CD4-positive, alpha-beta T cell treated with Interleukin-6 at 100 ng/mL for 8 hours (primary cell): ENCODE results near the gene FBLN2.
"Not testable (repeated sequence)": the region's sequence is repeated elsewhere in the genome, so short reads cannot be mapped to it uniquely, and the experiment has no call there.

Source experiments
- DNase-seq: peaks from one replicate; pipeline ENCODE4 v3.0.0-alpha.2; 2020; ENCODE audit warnings: mixed read lengths, low spot score

Gene FBLN2

DNA sequence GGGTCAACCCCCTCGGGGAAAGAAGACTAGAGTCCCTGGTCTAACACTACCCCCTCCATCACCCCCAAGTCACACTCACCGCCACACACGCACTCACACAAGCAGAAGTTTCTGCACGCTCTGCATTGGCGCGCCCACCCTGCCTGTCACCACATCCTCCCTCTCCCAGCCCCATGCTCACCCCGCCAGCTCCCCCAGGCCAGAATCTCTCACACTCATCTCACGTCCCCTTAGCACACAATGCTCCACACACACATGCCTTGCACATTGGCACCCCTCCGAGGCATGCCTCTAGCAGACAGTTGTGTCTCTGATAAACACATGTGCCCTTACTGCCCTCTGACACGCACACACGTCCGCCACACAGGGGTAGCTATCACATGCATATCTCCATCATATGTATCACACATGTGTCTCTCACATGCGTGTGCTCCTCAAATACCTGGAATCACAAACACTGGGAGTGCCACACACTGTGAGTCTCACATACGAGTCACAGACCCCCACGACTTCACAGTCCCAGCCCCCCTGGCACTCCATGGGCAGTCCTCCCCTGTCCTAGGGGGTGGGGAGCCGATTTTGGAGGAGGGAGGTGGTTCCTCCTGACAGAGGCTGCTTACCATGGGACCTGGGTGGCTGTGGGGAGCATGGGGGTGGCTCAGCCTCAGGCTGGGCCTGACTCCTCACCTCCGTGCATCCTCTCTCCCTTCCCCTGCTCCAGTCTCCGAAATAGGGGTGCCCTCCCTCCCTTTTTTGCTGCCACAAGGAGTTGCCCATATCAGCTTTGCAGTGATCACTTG is 898 bp downstream of the FBLN2 start:
- DNase-seq, result no peak

DNA sequence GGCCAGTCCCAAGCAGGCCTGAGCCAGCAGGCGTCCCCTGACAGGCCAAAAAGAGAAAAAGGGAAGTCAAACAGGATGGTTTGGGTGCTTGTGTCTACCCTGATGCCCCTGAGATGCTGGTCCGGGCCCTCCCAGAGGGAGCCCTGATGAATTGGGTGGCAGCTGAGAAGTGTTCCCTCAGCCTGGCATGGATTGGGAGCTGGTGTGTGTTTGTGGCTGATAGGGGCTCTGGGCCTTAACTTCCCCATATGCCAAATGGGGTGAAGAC is 1.4 kb downstream of the FBLN2 start:
- no peak for DNase-seq

DNA sequence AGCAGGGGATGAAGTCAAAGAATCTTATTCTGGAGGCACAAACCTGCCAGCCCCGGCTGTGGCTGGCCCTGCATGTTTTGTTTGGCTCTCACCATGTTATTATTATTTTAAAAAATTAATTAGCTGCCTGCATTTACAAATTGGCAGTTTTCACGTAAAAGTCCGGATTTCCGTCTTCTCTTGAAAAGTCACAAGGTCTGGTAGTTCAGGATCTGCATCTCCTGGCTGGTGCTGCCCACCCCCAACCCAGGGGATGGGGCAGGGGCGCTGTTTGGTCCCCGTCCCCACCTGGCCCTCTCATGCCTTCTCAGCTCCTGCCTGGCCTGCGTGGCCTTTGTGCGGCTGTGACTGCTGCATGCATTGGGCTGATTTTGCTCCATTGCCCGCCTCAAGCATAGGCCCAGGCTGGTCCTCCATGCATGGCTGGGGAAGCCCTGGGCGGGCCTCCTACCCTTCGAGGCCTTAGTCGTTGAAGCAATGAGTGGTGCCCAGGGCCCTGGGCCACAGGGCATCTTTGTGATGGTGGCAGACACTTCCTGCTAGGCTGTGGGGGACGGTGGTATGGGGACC is 2.0 kb downstream of the FBLN2 start:
- DNase-seq, result no peak

DNA sequence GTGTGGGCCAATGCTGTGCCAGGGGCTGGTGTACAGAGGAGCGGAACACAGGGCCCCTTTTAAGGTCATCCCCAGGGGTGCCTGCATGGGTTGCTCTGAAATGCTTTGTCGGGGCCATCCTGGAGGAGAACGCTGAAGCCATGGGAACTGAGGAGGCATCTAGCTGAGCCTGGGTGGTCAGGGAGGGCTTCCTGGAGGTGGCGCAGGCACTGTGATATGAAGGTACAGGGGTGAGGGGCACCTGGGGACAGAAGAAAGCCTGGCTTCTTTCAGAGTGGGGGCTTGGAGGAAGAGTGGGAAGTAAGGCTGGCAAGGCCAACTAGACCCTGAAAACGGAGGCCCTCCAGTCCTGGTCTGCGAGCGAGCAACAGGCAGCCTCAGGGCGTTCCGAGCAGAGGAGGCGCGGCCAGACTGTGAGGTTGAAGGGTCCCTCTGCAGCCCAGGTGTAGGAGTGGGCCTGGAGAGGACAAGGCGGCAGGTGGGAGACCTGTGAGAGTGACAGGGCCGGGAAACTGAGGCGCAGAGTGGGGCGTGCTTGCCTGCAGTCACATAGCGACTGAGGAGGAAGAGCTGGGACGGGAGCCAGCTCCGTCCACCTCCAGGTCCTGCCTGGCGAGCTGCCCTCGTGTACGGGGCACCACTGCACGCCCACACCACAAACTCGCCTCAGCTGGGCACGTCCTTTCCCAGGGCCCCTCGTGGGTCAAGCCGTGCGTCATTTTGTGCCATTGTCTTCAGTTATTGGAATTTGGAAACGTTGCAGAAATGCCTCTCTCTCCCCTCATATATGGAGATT is 4.1 kb downstream of the FBLN2 start:
- no peak for DNase-seq

DNA sequence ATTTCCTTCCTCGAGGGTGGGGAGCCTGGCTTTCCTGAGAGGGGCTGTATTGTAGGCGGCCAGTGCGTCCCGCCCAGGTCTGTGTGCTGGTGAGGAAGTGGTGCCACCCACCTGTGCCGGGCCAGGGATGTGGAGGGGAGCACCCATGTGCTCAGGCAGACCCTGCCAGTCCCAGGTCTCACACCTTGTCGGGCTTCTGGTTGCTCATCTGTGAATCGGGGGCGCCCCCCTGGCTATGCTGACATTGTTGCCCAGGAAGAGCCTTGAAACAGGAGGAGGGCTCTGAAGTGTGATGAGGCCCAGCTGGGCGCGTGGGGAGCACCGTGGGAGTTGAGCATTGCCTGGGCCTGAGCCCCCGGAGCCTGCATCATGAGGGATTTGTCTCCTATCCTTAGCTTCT is 4.8 kb downstream of the FBLN2 start:
- DNase-seq, result no peak

DNA sequence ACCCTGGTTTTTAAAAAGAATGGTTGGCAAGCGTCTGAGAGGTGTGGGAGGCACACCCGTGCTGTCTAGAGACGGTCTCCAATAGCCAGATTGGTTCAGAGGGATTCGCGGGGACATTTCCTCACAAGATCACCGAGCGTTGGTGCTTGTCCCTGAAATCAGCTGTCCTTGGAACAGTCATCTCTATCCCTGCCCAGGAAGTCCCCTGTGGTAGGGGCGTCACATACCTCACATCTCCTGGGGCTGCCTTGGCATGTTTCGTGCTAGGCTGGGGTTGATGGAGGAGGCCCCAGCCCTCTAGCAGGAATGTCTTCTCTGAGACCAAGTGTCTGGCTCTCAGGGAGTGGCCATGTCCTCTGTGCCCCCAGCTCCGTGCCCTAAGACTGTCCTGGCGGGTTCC is 6.8 kb downstream of the FBLN2 start:
- DNase-seq, result no peak

DNA sequence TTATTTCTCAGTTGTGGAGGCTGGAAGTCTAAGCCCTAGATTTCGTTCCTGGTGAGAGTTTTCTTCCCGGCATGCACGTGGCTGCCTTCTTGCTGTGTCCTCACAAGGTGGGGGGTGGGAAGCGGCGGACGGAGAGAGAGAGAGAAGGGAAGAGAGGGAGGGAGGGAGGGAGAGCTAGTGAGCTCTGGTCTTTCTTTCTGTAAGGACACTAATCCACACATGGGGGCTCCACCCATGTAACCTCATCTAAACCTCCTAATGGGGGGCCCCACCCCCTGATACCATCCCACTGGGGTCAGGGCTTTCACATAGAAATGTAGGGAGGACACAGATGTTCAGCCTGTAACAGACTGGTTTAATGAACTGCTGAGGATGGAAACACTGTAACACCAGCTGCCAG is 7.3 kb downstream of the FBLN2 start:
- no peak for DNase-seq

DNA sequence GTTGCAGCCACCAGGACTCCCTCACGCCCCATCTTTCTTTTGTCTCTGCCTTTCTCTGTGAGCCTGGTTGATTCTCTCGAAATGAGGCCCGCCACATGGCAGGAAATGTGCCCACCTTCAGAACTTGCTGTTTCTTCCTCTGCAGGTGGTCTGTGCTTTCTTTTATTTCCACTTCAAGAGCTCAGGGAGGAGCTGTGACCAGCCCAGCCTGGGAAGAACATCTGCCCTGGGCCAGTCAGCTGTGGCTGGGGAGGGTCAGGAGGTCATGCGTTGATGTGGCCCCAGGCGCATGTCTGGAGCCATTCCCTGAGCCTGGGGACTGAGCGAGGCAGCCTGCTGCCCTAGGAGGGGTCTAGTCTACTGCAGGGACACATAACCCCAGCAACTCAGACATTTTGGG is 8.0 kb downstream of the FBLN2 start:
- no peak for DNase-seq

DNA sequence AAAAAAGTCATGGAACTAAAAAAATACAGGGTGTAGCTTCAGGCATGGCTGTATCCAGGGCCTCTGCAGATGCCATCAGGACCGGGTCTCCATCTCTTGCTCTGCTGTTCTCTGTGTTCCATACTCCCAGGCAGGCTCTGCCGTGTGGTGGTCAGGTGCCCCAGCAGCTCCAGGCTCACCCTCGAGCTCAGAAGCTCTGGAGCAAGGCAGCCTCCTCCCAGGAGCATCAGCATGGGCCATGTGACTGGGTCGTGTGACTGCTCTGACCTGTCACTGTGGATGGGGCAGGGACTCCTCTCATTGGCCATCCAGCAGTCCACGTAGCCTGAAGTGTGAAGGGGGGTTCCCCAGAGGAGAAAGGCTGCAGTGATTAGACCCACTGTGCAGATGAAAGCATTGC is 8.5 kb downstream of the FBLN2 start:
- DNase-seq, result no peak

DNA sequence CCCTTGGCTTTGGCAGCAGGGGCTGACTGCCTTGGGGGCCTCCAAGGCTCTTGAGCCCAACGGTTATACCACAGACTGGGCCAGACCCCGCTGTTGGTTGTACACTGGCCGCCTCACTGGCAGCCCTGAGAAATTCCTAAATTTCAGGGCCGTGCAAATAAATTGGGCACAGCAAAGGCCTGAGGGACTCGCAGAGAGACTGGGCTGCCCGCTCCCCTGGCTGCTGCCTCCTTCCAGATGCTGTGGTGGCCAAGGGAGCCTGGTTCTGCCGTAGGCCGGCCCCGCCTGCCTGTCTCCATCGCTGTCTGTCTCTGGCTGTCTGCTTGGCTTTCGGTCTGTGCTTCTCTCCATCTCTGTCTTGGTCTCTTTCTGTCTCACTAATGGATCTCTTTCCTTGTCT is 9.0 kb downstream of the FBLN2 start:
- no peak for DNase-seq

DNA sequence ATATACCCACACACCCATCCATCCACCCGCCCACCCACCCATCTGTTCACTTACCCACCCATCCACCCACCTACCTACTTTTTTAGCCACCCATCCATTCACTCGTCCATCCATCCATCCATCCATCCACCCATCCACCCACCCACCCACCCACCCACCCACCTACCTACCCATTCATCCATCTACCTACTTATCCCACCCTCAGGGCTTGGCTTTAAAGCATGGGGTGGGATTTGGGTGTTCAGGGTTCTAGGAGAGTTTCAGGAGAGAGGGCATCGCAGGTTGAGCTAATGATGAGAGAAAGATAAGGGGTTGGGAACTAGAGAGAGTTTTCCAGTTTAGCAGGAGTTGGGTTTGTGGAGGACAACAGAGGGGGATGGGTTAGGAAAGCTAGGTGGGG is 9.7 kb downstream of the FBLN2 start:
- DNase-seq, result no peak

DNA sequence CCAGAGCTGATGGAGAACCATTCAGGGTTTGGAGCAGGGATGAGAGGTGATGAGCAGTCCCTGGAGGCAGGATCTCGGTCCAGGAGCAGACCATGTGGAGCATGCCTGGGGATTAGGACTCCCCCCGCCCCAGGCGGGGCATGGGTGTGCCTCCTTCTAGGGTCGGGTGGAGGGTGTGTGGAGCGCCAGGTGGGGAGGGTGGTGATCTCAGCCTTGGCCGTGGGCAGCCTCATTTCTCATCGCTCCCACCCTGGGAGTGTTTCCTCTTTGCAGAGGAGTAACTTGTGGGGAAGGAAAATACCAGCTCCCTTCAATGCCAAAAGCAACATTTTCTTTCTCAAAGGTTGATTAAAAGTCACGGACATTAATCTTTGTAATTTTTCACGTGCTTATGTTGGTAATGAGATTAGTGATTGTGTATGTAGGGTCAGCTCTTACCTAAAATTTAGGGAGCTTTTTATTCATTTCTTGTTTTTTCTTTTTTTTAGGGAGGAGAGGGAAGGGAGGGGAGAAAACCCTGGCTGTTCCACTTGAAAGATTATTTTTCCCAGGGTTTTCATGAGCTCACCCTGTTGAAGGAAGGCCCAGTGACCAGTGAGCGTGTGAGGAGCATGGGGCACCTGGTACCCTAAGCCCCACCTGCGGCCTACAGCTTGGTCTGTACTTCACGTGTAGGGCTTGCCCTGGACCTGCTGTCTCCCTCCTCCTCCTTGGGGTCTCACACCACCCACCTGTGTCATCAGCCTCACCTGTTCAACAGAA is 11.0 kb downstream of the FBLN2 start:
- DNase-seq, result no peak

DNA sequence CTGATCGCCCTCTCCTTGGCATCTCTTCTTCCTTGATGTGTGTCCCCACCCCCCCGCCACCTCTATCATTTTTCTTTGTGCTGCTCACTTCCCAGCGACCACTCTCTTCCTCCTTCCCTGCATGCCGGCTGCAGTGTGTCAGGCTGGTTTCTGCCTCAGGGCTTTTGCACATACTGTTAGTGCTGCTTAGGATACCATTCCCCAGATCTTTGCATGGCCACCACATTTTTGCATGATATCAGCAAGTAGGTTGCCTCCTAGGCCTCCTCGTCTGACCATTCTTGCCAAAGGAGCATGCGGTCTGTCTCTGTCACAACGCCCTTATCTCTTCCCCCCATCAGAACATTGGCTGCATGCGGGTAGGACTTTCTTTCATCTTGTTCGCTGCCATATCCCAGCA is 12.5 kb downstream of the FBLN2 start:
- DNase-seq, result no peak

DNA sequence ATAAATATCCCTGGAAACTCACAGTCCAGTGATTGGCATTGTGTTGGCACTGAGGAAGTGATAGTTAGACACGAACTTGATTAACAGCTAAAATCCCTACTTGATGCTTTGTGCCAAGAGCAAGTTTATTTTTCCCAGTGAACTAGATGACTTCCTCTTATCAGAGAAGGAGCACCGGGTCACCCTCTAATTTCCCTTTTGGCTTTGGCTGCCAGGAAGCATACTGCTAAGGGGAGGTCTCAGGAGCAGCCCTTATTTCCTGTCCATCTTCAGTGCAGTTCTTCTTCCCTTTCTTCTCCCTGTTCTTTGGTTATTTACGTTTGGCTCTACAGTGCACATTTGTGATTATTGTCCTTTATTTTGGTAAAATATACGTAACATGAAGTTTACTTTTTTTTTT is 13.0 kb downstream of the FBLN2 start:
- DNase-seq, result no peak

DNA sequence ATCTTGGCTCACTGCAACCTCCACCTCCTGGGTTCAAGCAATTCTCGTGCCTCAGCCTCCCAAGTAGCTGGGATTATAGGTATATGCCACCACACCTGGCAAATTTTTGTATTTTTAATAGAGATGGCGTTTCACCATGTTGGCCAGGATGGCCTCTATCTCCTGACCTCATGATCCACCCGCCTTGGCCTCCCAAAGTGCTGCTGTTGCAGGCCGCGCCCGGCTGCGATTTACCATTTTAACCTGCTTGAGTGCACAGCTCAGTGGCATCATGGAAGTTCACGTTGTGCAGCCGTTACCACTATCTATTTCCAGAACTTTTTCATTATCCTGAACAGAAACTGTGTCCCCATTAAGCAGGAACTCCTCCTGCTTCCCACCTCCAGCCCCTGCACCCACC is 13.5 kb downstream of the FBLN2 start:
- not testable (repeated sequence) for DNase-seq

DNA sequence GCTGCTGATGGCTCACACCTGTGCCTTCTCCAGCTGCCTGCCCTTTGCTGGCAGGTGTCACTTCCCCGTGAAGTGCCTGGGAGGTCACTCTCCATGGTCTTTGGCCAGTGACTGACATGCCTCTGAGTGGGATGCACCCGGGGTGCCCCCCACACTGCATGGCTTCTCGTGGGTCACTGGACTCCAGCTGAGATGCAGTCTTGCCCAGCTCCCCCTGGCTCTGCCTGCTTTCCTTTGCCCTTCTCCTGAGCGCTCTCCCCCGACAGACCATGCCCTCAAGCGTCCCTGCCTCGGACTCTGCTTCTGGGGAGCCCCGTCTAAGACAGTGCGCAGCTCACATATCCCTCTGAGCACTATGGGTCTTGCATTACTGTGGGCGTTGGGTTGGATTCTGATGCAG is 14.4 kb downstream of the FBLN2 start:
- DNase-seq, result no peak

DNA sequence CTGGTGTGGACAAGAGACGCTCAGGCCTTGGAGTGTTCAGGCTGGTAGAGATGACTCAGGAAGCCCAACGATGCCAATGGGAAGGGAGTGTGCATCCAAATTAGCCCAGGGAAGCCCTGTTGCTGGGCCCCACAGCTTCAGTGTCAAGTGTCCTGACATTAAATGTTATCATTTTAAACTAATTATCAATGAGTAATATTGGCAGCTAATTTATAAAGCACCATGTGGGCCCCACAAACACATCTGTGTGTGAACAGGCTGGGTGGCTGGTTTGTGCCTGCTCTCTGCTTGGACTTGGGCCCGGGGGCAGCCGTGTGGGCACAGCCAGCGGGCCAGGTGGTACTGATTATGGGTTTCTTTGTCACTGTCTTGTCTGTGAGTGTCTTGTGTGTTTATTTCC is 15.0 kb downstream of the FBLN2 start:
- no peak for DNase-seq

DNA sequence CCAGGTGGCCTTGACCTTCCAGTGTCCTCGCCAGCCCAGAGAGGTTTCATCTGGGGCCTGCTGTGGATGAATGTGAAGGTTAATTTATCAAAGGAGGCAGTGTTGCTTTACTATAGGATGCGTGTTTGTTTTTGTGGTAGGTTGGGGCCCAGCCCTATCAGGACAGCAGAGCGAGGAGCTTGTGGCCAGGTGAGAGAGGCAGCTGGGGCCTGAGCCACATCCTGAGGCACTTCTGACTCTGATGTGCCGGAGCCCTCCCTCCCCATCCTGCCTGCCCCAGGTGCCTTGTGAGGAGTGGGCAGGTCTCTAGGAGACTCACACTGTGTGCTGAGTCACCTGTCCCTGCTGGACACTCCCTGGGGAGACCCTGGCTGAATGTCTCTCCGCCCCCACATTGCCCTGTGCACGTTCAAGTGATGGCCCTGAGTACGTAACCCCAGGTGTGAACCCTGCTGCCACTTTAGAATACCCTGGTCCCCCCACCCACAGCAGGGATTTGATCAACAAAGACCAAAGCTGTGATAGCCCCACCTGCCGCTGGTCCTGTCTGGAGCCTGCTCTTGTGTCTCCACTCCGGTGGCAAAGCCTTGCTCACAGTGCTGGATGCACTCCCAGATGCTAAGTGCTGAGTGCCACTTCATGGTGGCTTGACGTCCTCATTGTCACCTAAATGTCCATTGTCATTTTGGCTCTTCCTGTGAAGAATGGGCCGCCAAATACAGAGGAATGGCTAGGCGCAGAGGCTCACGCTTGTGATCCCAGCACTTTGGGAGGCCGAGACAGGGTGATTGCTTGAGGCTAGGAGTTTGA is 16.0 kb downstream of the FBLN2 start:
- DNase-seq, result no peak

DNA sequence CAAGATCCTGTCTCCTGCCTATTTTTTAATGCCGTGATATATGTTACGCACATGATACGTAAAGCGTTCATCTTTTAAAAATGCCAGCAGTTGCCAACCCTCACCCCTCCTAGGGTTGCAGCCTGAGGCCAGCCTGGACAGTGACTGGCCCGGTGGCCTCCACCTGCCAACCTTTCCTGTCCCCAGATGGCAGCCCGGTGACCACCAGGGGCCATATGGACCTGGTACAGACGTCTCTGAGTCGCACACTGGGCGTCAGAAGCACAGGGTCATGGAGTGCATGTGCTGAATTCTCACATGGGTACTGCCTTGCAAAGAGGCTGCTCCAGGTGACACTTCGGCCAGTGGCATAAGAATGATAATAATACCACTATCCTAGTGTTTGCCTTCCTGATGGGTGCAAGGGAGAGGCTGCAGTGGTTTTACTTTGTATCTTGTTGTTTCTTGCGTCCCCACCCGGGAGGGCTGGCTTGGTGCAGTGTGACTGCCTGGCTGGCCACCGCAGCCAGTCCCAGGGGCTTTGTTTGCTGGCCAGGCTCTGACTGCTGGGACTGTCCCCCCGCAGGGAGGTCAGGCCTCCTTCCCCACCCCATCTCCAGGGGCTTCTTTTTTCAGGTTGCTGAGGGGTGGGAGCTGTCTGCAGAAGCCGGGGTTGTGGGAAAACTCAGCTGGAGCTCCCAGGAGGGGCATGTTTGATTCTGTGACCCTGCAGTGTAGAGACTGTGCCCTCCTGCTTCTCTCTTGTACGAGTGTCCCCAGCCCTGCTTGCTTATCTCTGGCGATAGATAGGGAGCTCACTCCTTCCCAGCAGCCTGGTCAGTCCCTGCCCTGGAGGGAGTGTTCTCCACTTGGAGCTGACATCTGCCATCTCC is 16.9 kb downstream of the FBLN2 start:
- DNase-seq, result no peak

DNA sequence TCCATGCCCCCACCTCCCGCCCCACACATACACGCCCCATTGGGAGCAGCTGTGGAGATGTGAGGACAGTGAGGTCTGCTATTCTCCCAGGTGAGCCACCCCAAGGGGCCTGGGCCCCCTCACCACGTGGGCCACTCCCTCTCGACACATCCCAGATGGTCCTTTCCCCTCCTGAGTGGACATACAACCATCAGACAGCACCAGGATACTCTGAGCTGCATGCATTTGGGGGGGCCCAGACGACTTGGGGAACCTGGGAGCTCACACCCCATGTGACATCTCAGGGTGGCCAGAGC is 17.5 kb downstream of the FBLN2 start:
- no peak for DNase-seq

DNA sequence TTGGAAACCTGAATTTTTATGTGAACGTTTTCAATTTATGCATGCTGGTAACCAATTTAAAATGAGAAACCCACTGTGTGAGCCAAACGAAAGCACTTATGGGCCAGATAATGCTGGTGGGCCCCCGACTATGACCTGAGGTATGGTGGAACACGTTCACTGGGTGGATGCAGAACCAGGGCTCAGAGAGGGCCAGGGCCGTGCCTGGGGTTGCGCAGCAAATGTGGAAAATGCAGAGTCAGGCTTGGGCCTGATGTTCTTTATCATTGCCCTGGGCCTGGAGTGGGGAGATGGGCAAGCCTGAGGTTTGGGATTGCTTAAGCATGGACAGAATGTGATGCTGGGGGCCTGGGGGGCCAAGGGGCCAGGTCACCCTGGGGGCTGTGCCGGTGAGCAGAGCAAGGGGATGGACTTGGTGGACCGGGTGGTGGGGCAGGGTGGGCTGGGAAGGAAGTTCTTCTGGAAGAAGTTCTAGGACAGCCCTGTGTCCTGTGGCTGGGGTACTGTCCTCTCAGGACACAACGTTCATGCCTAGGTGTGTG is 17.9 kb downstream of the FBLN2 start:
- DNase-seq, result no peak
